Small intestine (tissue), 7 donors: ENCODE measurements around the gene HNRNPC. TPM values are rescaled to one million over a fixed set of nuclear protein-coding genes. Genes with fewer than 3 reads are reported as not detected.
A peak's percentile ranks its signal among the peaks of the same experiment; 100 is the strongest.

Source experiments
- DNase-seq, 2 donors: peaks; one replicate each; pipeline versions ENCODE4 v3.0.0 to v3.0.0-alpha.2; 2013
- FAIRE-seq: peaks from 2 replicates; lab custom pipeline; 2012; peaks lifted over from hg19 to GRCh38; lab: Jason Lieb, UNC
- H3K27ac ChIP-seq, 3 donors: one replicate each; pipeline ENCODE4 v1.5.1; 2013; ENCODE audit warnings: low read length in 2 of 3, mild to moderate bottlenecking in 2 of 3, control low read depth in 1 of 3, inconsistent platforms in 1 of 3, low read depth in 1 of 3, moderate library complexity in 1 of 3
- H3K27me3 ChIP-seq, 3 donors: one replicate each; pipeline ENCODE4 v1.6.1; 2013; ENCODE audit warnings: low read length in 3 of 3, inconsistent platforms in 1 of 3; ENCODE audit not compliant: control insufficient read depth in 3 of 3, insufficient read depth in 3 of 3
- H3K36me3 ChIP-seq, 3 donors: one replicate each; pipeline ENCODE4 v1.6.1; 2013; ENCODE audit warnings: low read length in 3 of 3, inconsistent platforms in 1 of 3, low read depth in 1 of 3, mild to moderate bottlenecking in 1 of 3, moderate library complexity in 1 of 3; ENCODE audit not compliant: control insufficient read depth in 3 of 3, insufficient read depth in 2 of 3
- H3K4me1 ChIP-seq, 3 donors: one replicate each; pipeline ENCODE4 v1.6.1; 2013; ENCODE audit warnings: low read length in 2 of 3, inconsistent platforms in 1 of 3, low read depth in 1 of 3, mild to moderate bottlenecking in 1 of 3, moderate library complexity in 1 of 3; ENCODE audit not compliant: control insufficient read depth in 3 of 3, insufficient read depth in 2 of 3
- H3K4me3 ChIP-seq, 3 donors: one replicate each; pipeline ENCODE4 v1.5.1; 2013; ENCODE audit warnings: low read length in 3 of 3, control low read depth in 1 of 3, inconsistent platforms in 1 of 3, low read depth in 1 of 3, mild to moderate bottlenecking in 1 of 3, moderate library complexity in 1 of 3
- H3K9me3 ChIP-seq, 2 donors: one replicate each; pipeline ENCODE4 v1.6.1; 2013; ENCODE audit warnings: low read depth in 1 of 2, low read length in 1 of 2; ENCODE audit not compliant: control insufficient read depth in 2 of 2, insufficient read depth in 1 of 2
- WGBS, 3 donors: extraction: QIAGEN DNeasy Blood & Tissue Kit; methylation state at CpG; one replicate each; pipeline ENCODE4 v1.1.7; 2013; 5-methylcytosine and 5-hydroxymethylcytosine counted together
- polyA plus RNA-seq, 4 donors: library from polyadenylated mRNA; stranded (reverse) in 3 of 4; unstranded in 1 of 4; fragments of 200-250 nt in 3 of 4; fragments of 120-200 nt in 1 of 4; gene quantifications; one replicate each; pipeline versions ENCODE4 v1.2.1 to v1.2.3, GENCODE V29; 2013
- donor health status: healthy with polysubstance abuse.
- donor health status: control.
- donor health status: control.
- donor health status: Bipolar disorder and iron deficiency.
- donor health status: healthy.

The HNRNPC gene
- polyA plus RNA-seq, 4 donors = 325 to 716 (median 510) TPM

DNA sequence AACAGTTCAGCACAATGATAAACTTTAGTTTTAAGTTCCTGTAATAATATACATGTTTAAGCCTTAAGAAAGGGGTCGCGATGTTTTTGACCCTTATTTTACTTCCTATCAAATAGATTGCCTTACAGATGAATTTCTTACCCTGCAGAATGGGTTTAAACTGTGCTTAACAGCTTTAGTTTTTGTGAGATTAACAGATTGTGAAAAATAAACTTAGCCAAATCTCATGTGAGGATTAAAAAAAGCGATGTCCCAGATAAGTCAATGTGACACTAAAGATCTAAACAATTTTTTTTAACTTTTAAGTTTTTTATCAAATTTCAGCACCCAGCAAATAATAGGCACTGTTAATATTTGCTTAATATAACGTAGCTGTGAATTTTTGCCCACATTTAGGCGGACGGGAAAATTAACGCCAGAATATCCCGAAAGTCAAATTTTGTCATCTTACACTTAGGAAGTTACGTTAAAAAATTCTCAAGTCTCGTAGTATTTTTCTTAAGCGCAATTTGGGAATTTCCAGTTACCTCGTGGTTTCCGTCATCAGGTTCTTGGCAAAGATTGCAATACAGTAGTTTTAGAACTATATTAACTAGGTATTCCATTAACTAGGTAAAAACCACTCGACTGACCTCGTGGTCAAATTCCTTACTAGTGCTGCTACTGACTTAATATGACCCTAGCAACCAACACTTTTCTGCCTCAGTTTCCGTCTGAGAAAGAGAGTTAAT lies 1.2 kb downstream of the HNRNPC start:
- Histone ChIP-seq H3K27ac (peak overlapping the region in 2 of 3 donors; percentile 96 to 97), H3K4me1 (peaks cover 0 to 17% (median 5%) of the 10 kb centered on the region in 3 donors), H3K36me3 (peaks cover 0 to 19% (median 1%) of the 10 kb centered on the region in 3 donors), H3K27me3 (no peaks in the 10 kb centered on the region), H3K4me3 (peak overlapping the region; percentile 83 to 97 (median 96)), H3K9me3 (no peaks in the 10 kb centered on the region)
- DNase-seq = peak; percentile 31 to 58
- WGBS, 3 donors = 0 to 1% (median 1%) methylated on average over 16 of the region's 16 CpGs
- no peak for FAIRE-seq

DNA sequence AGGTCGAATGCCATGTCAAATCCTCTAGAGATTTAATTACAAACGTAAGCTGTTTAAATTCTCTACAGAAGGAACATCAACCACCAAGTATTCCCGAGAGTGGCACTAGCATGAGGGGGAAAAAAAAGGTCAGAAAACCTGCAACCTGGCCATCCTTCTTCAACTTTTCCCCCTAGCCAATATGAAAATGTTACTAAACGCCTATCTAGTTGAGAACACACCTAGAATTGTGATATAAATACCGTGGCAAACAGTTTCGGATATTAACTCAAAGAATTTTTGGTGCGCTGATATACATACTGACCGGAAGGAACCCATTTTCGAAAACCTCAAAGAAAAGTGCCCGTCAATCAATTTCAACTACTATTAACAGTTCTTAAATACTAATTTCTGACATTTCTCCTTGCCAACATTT lies 1.8 kb downstream of the HNRNPC start:
- FAIRE-seq (no peak), DNase-seq (peak in 1 of 2 donors; percentile 32)
- peaks cover 0 to 19% (median 6%) of the 10 kb centered on the region in 3 donors for H3K4me1 ChIP-seq
- H3K9me3 ChIP-seq = no peaks in the 10 kb centered on the region
- no peaks in the 10 kb centered on the region for H3K27me3 ChIP-seq
- H3K4me3 ChIP-seq = peak overlapping the region in 2 of 3 donors; percentile 83 to 96
- H3K27ac ChIP-seq = peak overlapping the region; percentile 11 to 54 (median 24)
- H3K36me3 ChIP-seq = peaks cover 2 to 21% (median 5%) of the 10 kb centered on the region in 3 donors
- WGBS, 3 donors = 1 to 2% (median 1%) methylated on average over 10 of the region's 10 CpGs

DNA sequence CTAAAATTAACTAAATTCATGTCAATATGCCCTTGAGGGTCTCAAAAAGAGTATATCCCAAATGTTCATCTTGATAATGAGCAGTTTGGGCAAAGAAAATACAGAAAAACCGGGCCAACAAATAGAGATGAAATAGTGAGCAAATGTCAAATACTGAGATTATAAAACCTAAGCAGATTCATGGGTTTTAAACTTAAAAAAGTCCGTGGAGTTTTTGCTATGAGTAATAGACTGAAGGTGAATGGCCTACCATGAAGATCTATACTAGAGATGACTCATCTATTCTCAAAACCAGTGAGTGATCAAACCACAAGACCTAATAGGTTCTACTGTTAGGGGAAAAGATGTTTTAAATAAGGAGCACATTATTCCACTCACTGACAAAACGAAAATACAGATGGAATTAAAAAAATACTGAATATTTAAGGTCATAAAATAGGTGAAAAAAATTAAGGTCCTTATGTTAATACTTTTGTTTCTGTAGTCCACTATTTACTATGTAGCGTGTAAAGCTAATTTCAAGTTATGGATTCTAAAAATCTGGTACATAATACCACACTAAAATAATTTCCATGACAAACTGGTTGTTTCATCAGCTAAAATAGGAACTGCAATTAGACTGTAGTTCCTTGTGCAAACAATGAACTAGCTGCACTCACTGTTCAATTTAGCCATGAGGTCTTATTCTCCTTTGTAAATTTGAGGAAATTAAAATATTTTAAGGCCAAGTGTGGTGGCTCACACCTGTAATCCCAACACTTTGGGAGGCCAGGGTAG lies 5.0 kb downstream of the HNRNPC start:
- Histone ChIP-seq H3K27ac (peak overlapping the region in 1 of 3 donors; percentile 40), H3K4me3 (no peak overlapping the region), H3K4me1 (peaks cover 0 to 16% (median 3%) of the 10 kb centered on the region in 3 donors), H3K27me3 (no peaks in the 10 kb centered on the region), H3K9me3 (no peaks in the 10 kb centered on the region), H3K36me3 (peaks cover 7 to 37% (median 8%) of the 10 kb centered on the region in 3 donors)
- FAIRE-seq = no peak
- DNase-seq = peak in 1 of 2 donors; percentile 39
- 27 to 37% (median 30%) methylated on average over 4 of the region's 4 CpGs for WGBS, 3 donors

DNA sequence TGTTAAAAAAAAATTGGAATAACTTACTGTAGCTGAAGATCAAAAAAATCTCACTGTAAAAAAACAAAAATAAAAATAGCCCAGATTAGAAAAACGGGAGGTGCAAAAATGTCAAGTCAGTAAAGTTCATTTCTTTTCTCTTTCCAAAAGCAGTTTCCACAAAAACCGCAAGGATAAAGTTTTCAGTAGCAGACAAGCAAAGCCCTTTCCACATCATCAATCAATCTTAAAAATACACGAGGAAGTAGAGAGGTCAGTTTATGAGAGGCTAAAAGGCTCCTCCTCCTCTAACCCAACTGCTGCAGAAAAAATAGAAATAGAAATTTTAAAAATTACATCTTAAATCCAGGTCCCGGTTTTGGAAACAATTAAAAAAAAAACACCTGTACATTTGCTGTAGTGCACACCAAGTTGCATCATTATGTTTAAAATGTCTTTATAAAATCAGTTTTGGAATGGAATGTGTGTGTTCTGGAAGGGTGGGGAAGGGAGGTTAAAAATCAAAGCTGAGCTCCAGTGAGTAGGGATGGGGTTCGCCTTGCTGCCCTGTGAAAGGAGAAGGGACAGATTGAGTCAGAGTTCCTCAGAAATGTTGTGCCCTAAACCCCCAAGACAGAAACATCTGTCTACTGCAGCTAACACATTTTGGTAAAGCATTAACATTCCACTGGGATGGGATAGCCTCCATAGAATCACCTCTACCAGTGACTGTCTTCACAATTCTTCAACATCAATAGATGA lies 5.8 kb downstream of the HNRNPC start:
- Histone ChIP-seq H3K4me3 (no peak overlapping the region), H3K27me3 (no peaks in the 10 kb centered on the region), H3K4me1 (peaks cover 0 to 16% (median 3%) of the 10 kb centered on the region in 3 donors), H3K9me3 (no peaks in the 10 kb centered on the region), H3K36me3 (peaks cover 7 to 37% (median 15%) of the 10 kb centered on the region in 3 donors), H3K27ac (peak overlapping the region in 1 of 3 donors; percentile 32)
- DNase-seq = no peak
- FAIRE-seq = no peak
- 14 to 24% (median 16%) methylated on average over 5 of the region's 5 CpGs for WGBS, 3 donors

DNA sequence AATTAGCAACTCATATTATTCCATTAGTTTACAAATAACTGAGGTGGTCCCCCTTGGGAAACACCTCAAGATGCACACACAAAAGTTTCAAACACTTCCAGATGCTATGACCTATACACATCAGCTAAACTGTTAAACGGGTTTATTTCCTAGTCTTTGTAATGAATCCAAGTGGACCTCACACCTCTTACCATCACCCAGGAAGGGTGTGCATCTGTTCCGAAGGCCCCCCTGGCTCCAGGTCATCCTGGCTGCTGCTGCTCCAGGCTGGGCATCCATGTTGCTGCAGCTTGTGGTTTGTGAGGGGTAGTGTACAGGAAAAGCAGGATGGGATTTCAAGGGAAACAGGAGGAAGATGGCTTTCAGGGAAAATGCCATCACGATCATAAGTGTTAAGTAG lies 6.8 kb downstream of the HNRNPC start:
- no peak for DNase-seq
- H3K9me3 ChIP-seq = no peaks in the 10 kb centered on the region
- H3K4me1 ChIP-seq = peaks cover 0 to 21% (median 3%) of the 10 kb centered on the region in 3 donors
- peaks cover 7 to 40% (median 15%) of the 10 kb centered on the region in 3 donors for H3K36me3 ChIP-seq
- H3K27ac ChIP-seq = no peak overlapping the region
- 41 to 46% (median 45%) methylated on average over 3 of the region's 3 CpGs for WGBS, 3 donors
- FAIRE-seq = no peak
- H3K4me3 ChIP-seq = no peak overlapping the region
- no peaks in the 10 kb centered on the region for H3K27me3 ChIP-seq

DNA sequence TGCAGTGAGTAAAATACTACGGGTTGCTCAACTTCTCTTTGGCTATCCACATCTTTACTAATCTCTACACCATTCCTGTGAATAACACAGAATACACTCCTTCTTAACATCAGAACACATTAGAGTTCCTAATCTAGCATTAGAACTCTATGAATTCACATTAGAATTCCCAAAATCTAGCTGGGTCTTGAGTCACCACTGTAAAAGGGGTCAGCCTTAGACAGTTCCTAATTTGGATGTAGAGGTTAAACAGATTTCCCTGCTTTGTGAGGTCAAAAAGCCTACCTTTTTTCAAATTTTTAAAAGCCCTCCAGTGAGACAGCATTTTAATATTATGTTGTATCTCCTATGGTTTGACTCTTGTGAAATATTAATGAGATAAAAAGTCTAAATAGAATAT lies 7.4 kb downstream of the HNRNPC start:
- H3K36me3 ChIP-seq = peaks cover 8 to 40% (median 16%) of the 10 kb centered on the region in 3 donors
- FAIRE-seq (no peak), DNase-seq (no peak)
- no peak overlapping the region for H3K27ac ChIP-seq
- H3K4me3 ChIP-seq = no peak overlapping the region
- 44 to 64% (median 54%) methylated on average over 1 of the region's 1 CpG for WGBS, 3 donors
- no peaks in the 10 kb centered on the region for H3K27me3 ChIP-seq
- H3K9me3 ChIP-seq = no peaks in the 10 kb centered on the region
- peaks cover 0 to 22% (median 3%) of the 10 kb centered on the region in 3 donors for H3K4me1 ChIP-seq

DNA sequence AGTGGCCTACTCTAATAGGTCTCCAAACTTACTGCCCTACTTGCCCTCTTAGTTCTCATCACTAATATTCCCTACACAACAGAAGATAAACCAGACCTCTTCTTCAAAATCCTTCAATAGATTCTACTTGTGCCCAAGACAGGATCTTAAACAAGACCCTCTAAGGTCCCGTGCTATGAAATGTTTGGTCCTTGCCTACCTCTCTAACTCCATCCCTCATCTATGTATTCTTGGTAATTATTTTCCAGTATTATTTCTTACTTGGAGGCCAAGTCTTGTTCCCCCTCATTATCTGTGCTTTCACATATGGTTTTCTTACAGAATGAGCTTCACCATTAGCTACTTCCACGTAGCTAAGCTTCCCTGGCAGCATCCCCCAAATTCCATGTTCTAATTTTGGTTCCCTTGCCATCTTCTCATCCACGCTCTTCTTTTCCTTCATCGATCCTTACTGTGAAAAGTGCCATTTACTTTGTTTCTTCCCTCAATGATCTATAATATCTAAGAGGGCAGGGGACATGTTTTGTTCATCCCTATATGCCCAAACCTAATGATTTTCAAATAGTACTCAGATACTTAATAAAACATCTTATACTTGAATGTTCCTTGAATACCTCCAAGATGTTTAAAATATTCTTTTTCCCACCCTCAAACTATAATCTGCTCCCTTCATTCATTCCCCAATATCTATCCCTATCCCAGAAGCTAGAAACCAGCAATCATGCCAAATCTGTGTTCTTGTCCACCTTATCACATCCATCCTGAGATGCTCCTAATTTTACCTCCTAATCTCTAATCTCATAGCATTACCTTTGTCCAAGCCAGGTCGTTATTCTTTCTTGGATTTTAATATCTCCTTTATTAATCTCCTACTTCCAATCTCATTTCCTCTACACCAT lies 10.1 kb downstream of the HNRNPC start:
- 78 to 83% (median 79%) methylated on average over 5 of the region's 5 CpGs for WGBS, 3 donors
- FAIRE-seq = no peak
- Histone ChIP-seq H3K27ac (no peak overlapping the region), H3K9me3 (no peaks in the 10 kb centered on the region), H3K27me3 (no peaks in the 10 kb centered on the region), H3K4me3 (no peak overlapping the region), H3K4me1 (peaks cover 0 to 14% (median 3%) of the 10 kb centered on the region in 3 donors), H3K36me3 (peaks cover 13 to 37% (median 17%) of the 10 kb centered on the region in 3 donors)
- DNase-seq = no peak
